Neural cell (in vitro differentiated cells): ENCODE measurements around the gene NECTIN4.

Source experiments
- CTCF ChIP-seq: fragments of 450-650 bp; IDR thresholded peaks from 2 replicates; pipeline ENCODE4 v1.5.1; 2014; ENCODE audit warnings: antibody characterized with exemption, mild to moderate bottlenecking, moderate library complexity; ENCODE audit not compliant: poor library complexity, severe bottlenecking
- EP300 ChIP-seq: fragments of 450-650 bp; conservative IDR thresholded peaks from 2 replicates; pipeline ENCODE4 v1.6.1; 2014; ENCODE audit warnings: antibody characterized with exemption, mild to moderate bottlenecking, moderate library complexity; ENCODE audit not compliant: poor library complexity, severe bottlenecking
- EZH2 ChIP-seq: fragments of 200-600, 300-800 bp; shearing (Covaris generic), sonication (generic); IDR thresholded peaks from 2 replicates; pipeline ENCODE4 v1.6.1; 2014; ENCODE audit warnings: antibody characterized with exemption, low read length, borderline replicate concordance, mild to moderate bottlenecking; ENCODE audit not compliant: insufficient read depth, poor library complexity, severe bottlenecking
- POLR2AphosphoS5 ChIP-seq: IDR thresholded peaks from 2 replicates; pipeline ENCODE4 v1.6.1; 2012
- TAF1 ChIP-seq: IDR thresholded peaks from 2 replicates; pipeline ENCODE4 v1.6.1; 2012; ENCODE audit warnings: low read depth

GRCh38 chr1:161051219-161051618, 38.1 kb downstream of the NECTIN4 start:
- no peak for TF ChIP-seq POLR2AphosphoS5
- no peak for TF ChIP-seq CTCF
- TF ChIP-seq TAF1: no peak
- no peak for TF ChIP-seq EZH2
- TF ChIP-seq EP300: no peak
